Prostate gland (tissue), 2 donors: ENCODE measurements around the gene PTPRG. TPM values are rescaled to one million over a fixed set of nuclear protein-coding genes. Genes with fewer than 3 reads are reported as not detected.

ENCODE experiments used
- DNase-seq: peaks from one replicate; pipeline ENCODE4 v3.0.0-alpha.2; 2019; ENCODE audit warnings: low spot score
- H3K27ac ChIP-seq, 2 donors: fragments of 200-600 bp; sonication (generic); 2 replicates each; pipeline ENCODE4 v1.5.1; 2017 to 2019
- H3K27me3 ChIP-seq: fragments of 200-600 bp; sonication (generic); replicated peaks from 2 replicates; pipeline ENCODE4 v1.5.1; 2019; ENCODE audit not compliant: insufficient read depth
- H3K36me3 ChIP-seq, 2 donors: fragments of 200-600 bp; sonication (generic); 1 replicate in 1 of 2; 2 replicates in 1 of 2; pipeline versions ENCODE4 v1.5.1 to v1.8.1; 2017 to 2019
- H3K4me1 ChIP-seq: fragments of 200-600 bp; sonication (generic); replicated peaks from 2 replicates; pipeline ENCODE4 v1.5.1; 2019
- H3K4me3 ChIP-seq, 2 donors: fragments of 200-600 bp; sonication (generic); 2 replicates each; pipeline ENCODE4 v1.5.1; 2017 to 2019
- H3K9me3 ChIP-seq: fragments of 200-600 bp; sonication (generic); 2 replicates; pipeline ENCODE4 v1.5.1; 2017
- POLR2A ChIP-seq: fragments of 450-650 bp; IDR thresholded peaks from one replicate; pipeline ENCODE4 v1.6.1; 2016; ENCODE audit warnings: antibody characterized with exemption, mild to moderate bottlenecking
- POLR2AphosphoS5 ChIP-seq: sonication (generic); formaldehyde crosslinking; IDR thresholded peaks from one replicate; pipeline ENCODE4 v1.6.1; 2017; ENCODE audit warnings: antibody characterized with exemption
- WGBS: methylation state at CpG from one replicate; pipeline ENCODE4 v1.1.5; 2018; 5-methylcytosine and 5-hydroxymethylcytosine counted together
- intact Hi-C: fragments of 100-400 bp; cut with DNase I; formaldehyde crosslinking; loops from one replicate; pipeline ENCODE4 v1.14.2; 2022
- total RNA-seq, 2 donors: library from RNA; depleted of rRNA; stranded (reverse); fragments of >200 nt; gene quantifications; one replicate each; pipeline ENCODE4 v1.1.0, GENCODE V29; 2016
- TF ChIP-seq, protein P1 (sequence below), 4 experiments: fragments of 200-600 bp in 2 of 4; fragments of 450-650 bp in 2 of 4; sonication (generic) in 2 of 4; IDR thresholded peaks; 1 replicate in 3 of 4; 2 replicates in 1 of 4; pipeline ENCODE4 v1.5.1; 2016 to 2019; ENCODE audit warnings: antibody characterized with exemption in 4 of 4, mild to moderate bottlenecking in 2 of 4, moderate library complexity in 2 of 4

Gene PTPRG
- total RNA-seq, 2 donors from 2014 or later: 22.0 to 78.6 TPM

DNA sequence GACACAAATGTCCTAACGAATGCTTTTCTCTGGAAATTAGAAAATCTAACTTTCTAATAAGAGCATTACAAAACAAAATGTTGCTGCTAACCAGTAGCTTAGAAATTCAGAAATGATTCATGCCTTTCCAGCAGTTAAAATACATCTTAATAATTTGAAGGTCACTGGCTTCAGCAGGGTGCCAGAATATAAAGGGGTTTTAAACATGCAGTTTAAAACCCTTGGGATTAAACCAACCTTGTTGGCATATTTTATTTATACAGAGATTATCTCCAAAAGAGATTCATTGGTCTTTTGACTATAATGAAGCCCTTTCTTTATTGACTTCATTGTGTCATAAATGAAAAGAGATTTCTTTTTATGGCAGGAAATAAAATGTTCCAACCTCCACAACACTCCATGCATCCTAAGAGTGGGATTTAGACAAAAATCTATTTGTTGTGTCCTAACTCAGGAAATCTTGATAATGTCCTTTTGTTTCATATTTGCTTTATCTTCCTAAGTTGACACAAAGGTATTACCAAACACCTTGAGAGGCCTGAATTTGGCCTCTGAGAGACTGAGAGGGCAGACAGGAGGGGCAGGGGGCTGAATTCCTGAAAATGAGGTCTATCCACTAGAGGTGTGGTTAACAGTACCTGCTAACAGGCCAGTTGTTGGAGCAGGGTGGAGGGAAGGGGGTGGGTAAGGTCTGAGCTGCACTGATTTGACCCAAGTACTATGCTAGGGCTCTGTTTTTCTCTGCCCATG is 687.5 kb downstream of the PTPRG start:
- H3K4me3 ChIP-seq: no peak overlapping the region
- no peaks in the 10 kb centered on the region for H3K27me3 ChIP-seq
- DNase-seq: no peak
- TF ChIP-seq POLR2A (no peak), POLR2AphosphoS5 (no peak)
- TF ChIP-seq, protein P1, sequence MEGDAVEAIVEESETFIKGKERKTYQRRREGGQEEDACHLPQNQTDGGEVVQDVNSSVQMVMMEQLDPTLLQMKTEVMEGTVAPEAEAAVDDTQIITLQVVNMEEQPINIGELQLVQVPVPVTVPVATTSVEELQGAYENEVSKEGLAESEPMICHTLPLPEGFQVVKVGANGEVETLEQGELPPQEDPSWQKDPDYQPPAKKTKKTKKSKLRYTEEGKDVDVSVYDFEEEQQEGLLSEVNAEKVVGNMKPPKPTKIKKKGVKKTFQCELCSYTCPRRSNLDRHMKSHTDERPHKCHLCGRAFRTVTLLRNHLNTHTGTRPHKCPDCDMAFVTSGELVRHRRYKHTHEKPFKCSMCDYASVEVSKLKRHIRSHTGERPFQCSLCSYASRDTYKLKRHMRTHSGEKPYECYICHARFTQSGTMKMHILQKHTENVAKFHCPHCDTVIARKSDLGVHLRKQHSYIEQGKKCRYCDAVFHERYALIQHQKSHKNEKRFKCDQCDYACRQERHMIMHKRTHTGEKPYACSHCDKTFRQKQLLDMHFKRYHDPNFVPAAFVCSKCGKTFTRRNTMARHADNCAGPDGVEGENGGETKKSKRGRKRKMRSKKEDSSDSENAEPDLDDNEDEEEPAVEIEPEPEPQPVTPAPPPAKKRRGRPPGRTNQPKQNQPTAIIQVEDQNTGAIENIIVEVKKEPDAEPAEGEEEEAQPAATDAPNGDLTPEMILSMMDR (IDR thresholded peaks at IDR 0.05): no peak
- no peaks in the 10 kb centered on the region for H3K9me3 ChIP-seq
- whole genome bisulfite sequencing: 86% methylated on average over 1 of the region's 1 CpG
- no peaks in the 10 kb centered on the region for H3K4me1 ChIP-seq
- intact Hi-C loops: no loop called here
- no peaks in the 10 kb centered on the region for H3K36me3 ChIP-seq
- no peak overlapping the region for H3K27ac ChIP-seq

GRCh38 chr3:62249484-62249776 is 688.1 kb downstream of the PTPRG start:
- Histone ChIP-seq H3K9me3 (no peaks in the 10 kb centered on the region), H3K27me3 (no peaks in the 10 kb centered on the region), H3K4me3 (no peak overlapping the region), H3K4me1 (no peaks in the 10 kb centered on the region), H3K36me3 (no peaks in the 10 kb centered on the region), H3K27ac (no peak overlapping the region)
- intact Hi-C loops: no loop called here
- no peak for TF ChIP-seq POLR2AphosphoS5
- TF ChIP-seq POLR2A: no peak
- TF ChIP-seq, protein P1 (IDR thresholded peaks at IDR 0.05): no peak
- DNase-seq: no peak
- WGBS: 65% methylated on average over 1 of the region's 1 CpG

- intact Hi-C loops: no loop called here
- Histone ChIP-seq H3K27ac (no peak overlapping the region), H3K4me3 (no peak overlapping the region), H3K4me1 (no peaks in the 10 kb centered on the region), H3K36me3 (no peaks in the 10 kb centered on the region), H3K9me3 (no peaks in the 10 kb centered on the region), H3K27me3 (no peaks in the 10 kb centered on the region)
- 91% methylated on average over 2 of the region's 2 CpGs for WGBS
- DNase-seq: no peak
- no peak for TF ChIP-seq POLR2A
- TF ChIP-seq, protein P1 (IDR thresholded peaks at IDR 0.05): no peak
- no peak for TF ChIP-seq POLR2AphosphoS5
Observed at GRCh38 chr3:62249855-62250543, 688.6 kb downstream of the PTPRG start.

- Histone ChIP-seq H3K27me3 (no peaks in the 10 kb centered on the region), H3K4me1 (no peaks in the 10 kb centered on the region), H3K4me3 (no peak overlapping the region), H3K9me3 (no peaks in the 10 kb centered on the region), H3K36me3 (no peaks in the 10 kb centered on the region), H3K27ac (no peak overlapping the region)
- TF ChIP-seq, protein P1 (IDR thresholded peaks at IDR 0.05): no peak
- TF ChIP-seq POLR2A: no peak
- TF ChIP-seq POLR2AphosphoS5: no peak
- 95% methylated on average over 2 of the region's 2 CpGs for WGBS
- no peak for DNase-seq
- intact Hi-C loops: no loop called here
Observed at GRCh38 chr3:62252438-62253157, 691.2 kb downstream of the PTPRG start.
